ENCODE data around the gene ACBD4.
A peak's percentile ranks its signal among the peaks of the same experiment; 100 is the strongest.
"Not testable (repeated sequence)": the region's sequence is repeated elsewhere in the genome, so short reads cannot be mapped to it uniquely, and the experiment has no call there.

The ACBD4 gene

GRCh38 chr17:45121055-45121454, 14.4 kb upstream of the ACBD4 start:
- no peak for DNase-seq

- DNase-seq: no peak
Measured at GRCh38 chr17:45123076-45123770, 12.3 kb upstream of the ACBD4 start.

GRCh38 chr17:45123930-45124796, 11.3 kb upstream of the ACBD4 start:
- peak; percentile 24 for DNase-seq

GRCh38 chr17:45124797-45125122, 10.7 kb upstream of the ACBD4 start:
- DNase-seq: not testable (repeated sequence)

GRCh38 chr17:45125509-45125908, 10.0 kb upstream of the ACBD4 start:
- DNase-seq: no peak

- DNase-seq: no peak
Measured at GRCh38 chr17:45127207-45127547, 8.3 kb upstream of the ACBD4 start.

GRCh38 chr17:45127548-45128300, 7.8 kb upstream of the ACBD4 start:
- DNase-seq: no peak

- no peak for DNase-seq
Measured at GRCh38 chr17:45128331-45128730, 7.2 kb upstream of the ACBD4 start.

GRCh38 chr17:45128989-45129388, 6.5 kb upstream of the ACBD4 start:
- DNase-seq: no peak

GRCh38 chr17:45129426-45129939, 6.0 kb upstream of the ACBD4 start:
- DNase-seq: no peak

GRCh38 chr17:45129940-45130680, 5.4 kb upstream of the ACBD4 start:
- DNase-seq: no peak

GRCh38 chr17:45130681-45131615, 4.5 kb upstream of the ACBD4 start:
- no peak for DNase-seq

- peak; percentile 36 for DNase-seq
Measured at GRCh38 chr17:45131616-45132319, 3.7 kb upstream of the ACBD4 start.

- no peak for DNase-seq
Measured at GRCh38 chr17:45132320-45132571, 3.2 kb upstream of the ACBD4 start, which contains the start of gene PLCD3. PLCD3 (minus strand) TSS chr17:45132515; CDS start chr17:45132410, 105 bp downstream.

GRCh38 chr17:45132572-45133463, 2.7 kb upstream of the ACBD4 start:
- DNase-seq: peak; percentile 74

GRCh38 chr17:45135978-45136791, 698 bp downstream of the ACBD4 start:
- no peak for DNase-seq

- no peak for DNase-seq
Measured at GRCh38 chr17:45136846-45137560, 1.5 kb downstream of the ACBD4 start.

GRCh38 chr17:45137561-45138305, 2.2 kb downstream of the ACBD4 start:
- DNase-seq: no peak

Data from CD4-positive, alpha-beta T cell treated with Interleukin-10 for 1 hour (primary cell).